Testis (tissue), 5 donors: ENCODE data around the gene FAT2. TPM values are rescaled to one million over a fixed set of nuclear protein-coding genes. Genes with fewer than 3 reads are reported as not detected.

Experiments used
- DNase-seq: peaks from one replicate; pipeline ENCODE4 v3.0.0-alpha.2; 2019
- H3K27ac ChIP-seq, 2 donors: fragments of 200-600 bp; sonication (generic); one replicate each; pipeline ENCODE4 v1.5.1; 2019
- H3K27me3 ChIP-seq: fragments of 200-600 bp; sonication (generic); one replicate; pipeline ENCODE4 v1.5.1; 2019
- H3K36me3 ChIP-seq: fragments of 200-600 bp; sonication (generic); one replicate; pipeline ENCODE4 v1.5.1; 2017; ENCODE audit warnings: low read depth; ENCODE audit errors: missing control alignments
- H3K4me1 ChIP-seq: fragments of 200-600 bp; sonication (generic); one replicate; pipeline ENCODE4 v1.5.1; 2019
- H3K4me3 ChIP-seq, 2 donors: fragments of 200-600 bp; sonication (generic); one replicate each; pipeline ENCODE4 v1.5.1; 2017 to 2019
- H3K9me3 ChIP-seq: fragments of 200-600 bp; sonication (generic); one replicate; pipeline ENCODE4 v1.5.1; 2017
- CTCF ChIP-seq, 3 experiments: fragments of 450-650 bp in 2 of 3; fragments of 200-600 bp in 1 of 3; sonication (generic) in 1 of 3; IDR thresholded peaks; one replicate each; pipeline ENCODE4 v1.5.1; 2016 to 2019; ENCODE audit warnings: antibody characterized with exemption in 3 of 3, mild to moderate bottlenecking in 2 of 3, moderate library complexity in 1 of 3
- POLR2A ChIP-seq: fragments of 450-650 bp; IDR thresholded peaks from one replicate; pipeline ENCODE4 v1.6.1; 2017; ENCODE audit warnings: antibody characterized with exemption, mild to moderate bottlenecking, moderate library complexity
- WGBS, 2 donors: methylation state at CpG; one replicate each; pipeline ENCODE4 v1.1.5; 2018; 5-methylcytosine and 5-hydroxymethylcytosine counted together
- intact Hi-C: fragments of 100-400 bp; cut with DNase I; formaldehyde crosslinking; loops from one replicate; pipeline ENCODE4 v1.15.1; 2023; ENCODE audit warnings: low total_unique reads
- long read RNA-seq, 2 donors: transcript quantifications; one replicate each; lab custom pipeline, GENCODE V29; 2026
- polyA plus RNA-seq: library from polyadenylated mRNA; stranded (reverse); fragments of 350-450 nt; fragmentation: Illumina TruSeq; extraction: RNeasy Lipid Tissue Mini Kit (QIAGEN cat#74804); gene quantifications from one replicate; pipeline ENCODE4 v1.2.3, GENCODE V29; 2014; ENCODE audit warnings: low read depth, low replicate concordance; ENCODE audit not compliant: insufficient read depth
- total RNA-seq, 2 donors: library from RNA; depleted of rRNA; stranded (reverse); fragments of >200 nt; gene quantifications; one replicate each; pipeline ENCODE4 v1.2.3, GENCODE V29; 2016

The FAT2 gene
- total RNA-seq = 10 to 100 TPM; 10.3 to 18.0 TPM
- polyA plus RNA-seq = 21.8 TPM
- long read RNA-seq, donor 1 = 0 reads
- long read RNA-seq, donor 2 = 0 reads

GRCh38 chr5:151591144-151591819 lies at the start of gene FAT2:
TSS of gene FAT2 (minus strand) at chr5:151591331. CDS start at chr5:151568931, 22,400 bp downstream.
- Histone ChIP-seq H3K27me3 (no peaks in the 10 kb centered on the region), H3K9me3 (no peaks in the 10 kb centered on the region), H3K4me1 (no peaks in the 10 kb centered on the region), H3K27ac (no peak within 1 kb of the TSS), H3K36me3 (no peaks in the 10 kb centered on the region), H3K4me3 (no peak within 1 kb of the TSS)
- no peak for DNase-seq
- TF ChIP-seq POLR2A = no peak
- no peak for TF ChIP-seq CTCF (IDR thresholded peaks at IDR 0.05)
- intact Hi-C loops = no loop called here
- 54 to 66% methylated on average over 11 to 13 of the region's 13 CpGs for WGBS, 2 donors

GRCh38 chr5:151638619-151639018 lies 47.5 kb upstream of the FAT2 start:
- no peaks in the 10 kb centered on the region for H3K36me3 ChIP-seq
- DNase-seq = no peak
- no peak overlapping the region for H3K27ac ChIP-seq
- intact Hi-C loops = no loop called here
- WGBS, 2 donors = 82 to 94% methylated on average over 4 of the region's 4 CpGs
- no peaks in the 10 kb centered on the region for H3K9me3 ChIP-seq
- no peak for TF ChIP-seq CTCF (IDR thresholded peaks at IDR 0.05)
- no peak for TF ChIP-seq POLR2A
- no peak overlapping the region for H3K4me3 ChIP-seq
- H3K27me3 ChIP-seq = no peaks in the 10 kb centered on the region
- H3K4me1 ChIP-seq = no peaks in the 10 kb centered on the region

- WGBS, 2 donors = 82 to 84% methylated on average over 5 of the region's 5 CpGs
- H3K4me3 ChIP-seq = no peak overlapping the region
- no peaks in the 10 kb centered on the region for H3K36me3 ChIP-seq
- intact Hi-C loops = no loop called here
- no peaks in the 10 kb centered on the region for H3K9me3 ChIP-seq
- no peaks in the 10 kb centered on the region for H3K27me3 ChIP-seq
- no peak for DNase-seq
- no peaks in the 10 kb centered on the region for H3K4me1 ChIP-seq
- H3K27ac ChIP-seq = no peak overlapping the region
- TF ChIP-seq CTCF (IDR thresholded peaks at IDR 0.05) (no peak), POLR2A (no peak)
These were observed 46.5 kb upstream of the FAT2 start for GRCh38 chr5:151637676-151638075.

GRCh38 chr5:151633892-151634291 lies 42.8 kb upstream of the FAT2 start:
- DNase-seq = no peak
- Histone ChIP-seq H3K4me3 (no peak overlapping the region), H3K27ac (no peak overlapping the region), H3K27me3 (no peaks in the 10 kb centered on the region), H3K36me3 (no peaks in the 10 kb centered on the region), H3K4me1 (no peaks in the 10 kb centered on the region), H3K9me3 (no peaks in the 10 kb centered on the region)
- WGBS, 2 donors = 92 to 100% methylated on average over 1 of the region's 1 CpG
- TF ChIP-seq CTCF (IDR thresholded peaks at IDR 0.05) = no peak
- TF ChIP-seq POLR2A = no peak
- intact Hi-C loops = no loop called here

GRCh38 chr5:151632941-151633340 lies 41.8 kb upstream of the FAT2 start:
- WGBS, 2 donors = 84 to 100% methylated on average over 2 to 8 of the region's 8 CpGs

More at GRCh38 chr5:151632941-151633340, 41.8 kb upstream of the FAT2 start:
- DNase-seq = no peak
- Histone ChIP-seq H3K4me3 (no peak overlapping the region), H3K36me3 (no peaks in the 10 kb centered on the region), H3K4me1 (peaks cover 2% of the 10 kb centered on the region), H3K9me3 (no peaks in the 10 kb centered on the region), H3K27ac (no peak overlapping the region), H3K27me3 (no peaks in the 10 kb centered on the region)
- TF ChIP-seq CTCF (IDR thresholded peaks at IDR 0.05) (no peak), POLR2A (no peak)
- intact Hi-C loops = no loop called here
